ENCODE results near the gene ABCA13. TPM values are rescaled to one million over a fixed set of nuclear protein-coding genes. Genes with fewer than 3 reads are reported as not detected.

ABCA13 gene
- total RNA-seq, 4 donors from 2014 or later: 0.19 to 0.33 TPM; not detected in 2

DNA sequence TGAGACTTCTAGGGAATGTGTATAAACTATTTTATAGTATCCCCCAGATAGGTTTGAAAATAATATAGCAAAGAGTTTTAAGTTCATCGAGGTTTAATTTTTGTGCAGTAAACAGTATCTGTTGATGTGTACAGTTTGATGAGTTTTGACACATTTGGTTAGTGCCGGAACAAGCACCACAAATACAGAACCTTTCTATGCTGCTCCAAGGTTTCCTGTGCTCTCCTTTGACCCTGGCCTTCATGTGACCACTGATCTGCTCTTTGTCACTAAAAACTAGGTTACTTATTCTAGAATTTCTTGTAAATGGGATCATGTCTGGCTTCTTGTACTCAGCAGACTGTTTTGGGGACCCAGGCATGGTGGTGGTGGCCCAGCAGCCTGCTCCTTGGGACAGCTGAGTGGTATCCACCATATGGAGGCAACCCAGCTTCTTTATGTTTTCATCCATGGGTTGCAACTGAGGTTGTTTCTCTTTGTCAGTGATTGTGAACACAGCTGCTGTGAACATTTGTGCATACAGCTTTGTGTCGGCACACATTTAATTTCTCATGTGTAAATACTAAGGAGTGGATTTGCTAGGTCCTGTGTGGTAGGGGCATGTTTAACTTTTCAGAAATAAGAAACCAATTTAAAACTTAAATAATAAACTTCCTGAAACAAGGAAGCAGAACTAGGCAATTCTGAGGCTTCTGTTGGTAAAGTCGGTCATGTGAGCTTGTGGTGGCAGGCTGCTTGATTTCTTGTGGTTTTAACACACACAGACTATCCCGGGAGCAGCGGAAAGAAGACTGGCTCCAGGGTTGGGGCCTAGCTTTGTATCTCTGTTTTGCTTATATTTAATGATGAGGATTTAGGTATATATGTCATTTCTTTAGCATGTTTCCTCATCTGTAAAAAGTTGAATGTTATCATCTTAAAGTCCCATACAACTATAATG, 219.4 kb downstream of the ABCA13 start:
- TF ChIP-seq, protein P1, sequence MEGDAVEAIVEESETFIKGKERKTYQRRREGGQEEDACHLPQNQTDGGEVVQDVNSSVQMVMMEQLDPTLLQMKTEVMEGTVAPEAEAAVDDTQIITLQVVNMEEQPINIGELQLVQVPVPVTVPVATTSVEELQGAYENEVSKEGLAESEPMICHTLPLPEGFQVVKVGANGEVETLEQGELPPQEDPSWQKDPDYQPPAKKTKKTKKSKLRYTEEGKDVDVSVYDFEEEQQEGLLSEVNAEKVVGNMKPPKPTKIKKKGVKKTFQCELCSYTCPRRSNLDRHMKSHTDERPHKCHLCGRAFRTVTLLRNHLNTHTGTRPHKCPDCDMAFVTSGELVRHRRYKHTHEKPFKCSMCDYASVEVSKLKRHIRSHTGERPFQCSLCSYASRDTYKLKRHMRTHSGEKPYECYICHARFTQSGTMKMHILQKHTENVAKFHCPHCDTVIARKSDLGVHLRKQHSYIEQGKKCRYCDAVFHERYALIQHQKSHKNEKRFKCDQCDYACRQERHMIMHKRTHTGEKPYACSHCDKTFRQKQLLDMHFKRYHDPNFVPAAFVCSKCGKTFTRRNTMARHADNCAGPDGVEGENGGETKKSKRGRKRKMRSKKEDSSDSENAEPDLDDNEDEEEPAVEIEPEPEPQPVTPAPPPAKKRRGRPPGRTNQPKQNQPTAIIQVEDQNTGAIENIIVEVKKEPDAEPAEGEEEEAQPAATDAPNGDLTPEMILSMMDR (IDR thresholded peaks at IDR 0.05; ENCODE audit: low read depth): no peak

DNA sequence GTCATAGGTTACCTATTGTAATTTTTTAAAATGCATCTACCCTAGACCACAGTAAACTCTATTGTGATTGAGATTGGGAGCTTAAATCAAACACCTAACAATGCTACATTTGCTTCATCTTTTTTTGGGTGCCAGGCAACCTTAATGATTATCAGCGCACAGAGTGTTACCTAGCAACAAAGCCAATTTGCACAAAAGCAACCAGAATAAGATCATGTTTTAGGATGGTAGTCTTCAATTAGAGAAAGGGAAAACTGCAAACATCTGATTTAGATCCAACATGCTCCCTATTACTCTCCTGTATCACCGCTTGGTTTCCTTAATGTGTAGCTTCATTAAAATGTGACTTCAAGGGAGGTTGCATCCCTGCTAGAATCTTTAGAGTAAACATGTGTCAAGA, 226.9 kb downstream of the ABCA13 start:
- TF ChIP-seq, protein P1 (IDR thresholded peaks at IDR 0.05; ENCODE audit: low read depth): no peak

- TF ChIP-seq, protein P1 (IDR thresholded peaks at IDR 0.05; ENCODE audit: low read depth): no peak
Observed at GRCh38 chr7:48402721-48403120, 231.5 kb downstream of the ABCA13 start.

GRCh38 chr7:48408731-48409130, 237.5 kb downstream of the ABCA13 start:
- TF ChIP-seq, protein P1 (IDR thresholded peaks at IDR 0.05; ENCODE audit: low read depth): no peak

DNA sequence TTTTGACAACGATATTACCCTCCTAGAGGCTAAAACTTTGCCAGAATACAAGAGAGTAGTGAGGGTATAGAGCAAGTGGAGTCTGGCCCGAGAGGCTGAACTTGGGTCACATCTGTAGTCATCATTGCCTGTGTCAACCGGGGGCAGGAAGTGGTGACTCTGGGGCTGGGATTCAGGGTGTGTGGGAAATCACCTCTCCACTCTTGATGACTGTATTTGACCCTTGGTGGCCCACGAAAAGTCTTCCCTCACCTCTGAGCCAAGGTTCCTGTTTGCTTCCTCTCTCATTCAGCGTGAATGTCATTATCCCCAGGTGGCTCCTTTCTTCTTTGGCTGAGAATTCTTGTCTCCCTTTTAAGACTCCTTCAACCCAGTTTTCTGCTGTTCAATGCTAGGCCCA, 240.4 kb downstream of the ABCA13 start:
- TF ChIP-seq, protein P1 (IDR thresholded peaks at IDR 0.05; ENCODE audit: low read depth): no peak

DNA sequence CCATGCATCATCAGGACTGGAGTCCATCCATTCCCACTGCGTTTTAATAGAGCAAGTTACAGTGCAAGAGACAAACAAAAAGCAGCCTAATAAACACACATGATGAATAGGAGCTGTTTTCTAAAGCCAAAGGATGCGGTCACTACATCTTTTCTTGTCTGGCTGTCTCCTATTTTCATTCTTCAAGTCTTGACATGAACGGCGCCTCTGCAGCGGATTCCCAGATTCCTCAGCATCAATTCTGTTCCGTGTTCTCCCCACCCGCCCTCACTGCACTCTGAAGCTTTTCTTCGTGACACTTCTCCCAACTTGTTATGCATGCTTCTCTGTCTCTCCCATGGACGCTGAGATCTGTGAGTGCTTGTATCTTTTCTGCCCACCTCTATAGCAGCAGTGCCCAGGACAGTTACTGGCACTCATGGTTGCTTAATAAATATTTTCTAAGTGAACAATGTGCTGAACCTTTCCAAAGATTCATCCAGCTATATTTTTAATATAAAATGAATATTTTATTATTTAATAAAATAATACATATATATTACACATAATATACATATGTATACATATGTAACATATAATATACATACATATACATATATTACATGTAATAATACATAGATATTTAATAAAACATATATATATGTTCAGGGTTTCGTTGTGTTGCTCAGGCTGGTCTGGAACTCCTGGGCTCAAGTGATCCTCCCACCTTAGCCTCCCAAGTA, 242.9 kb downstream of the ABCA13 start:
- TF ChIP-seq, protein P1 (IDR thresholded peaks at IDR 0.05; ENCODE audit: low read depth): no peak

GRCh38 chr7:48416327-48416908, 245.2 kb downstream of the ABCA13 start:
- TF ChIP-seq, protein P1 (IDR thresholded peaks at IDR 0.05; ENCODE audit: low read depth): no peak
